GM21723 (cell line): ENCODE data around the gene DENND1B.

Experiments
- ATAC-seq: cut with Tn5 transposase; IDR thresholded peaks from one replicate; pipeline ENCODE4 v1.9.1; 2021; ENCODE audit warnings: mild to moderate bottlenecking, moderate library complexity; ENCODE audit not compliant: unreplicated experiment

DENND1B gene

GRCh38 chr1:197686702-197687355 lies 88.5 kb downstream of the DENND1B start:
- ATAC-seq, result no peak

GRCh38 chr1:197686231-197686630 lies 89.0 kb downstream of the DENND1B start:
- no peak for ATAC-seq

DNA sequence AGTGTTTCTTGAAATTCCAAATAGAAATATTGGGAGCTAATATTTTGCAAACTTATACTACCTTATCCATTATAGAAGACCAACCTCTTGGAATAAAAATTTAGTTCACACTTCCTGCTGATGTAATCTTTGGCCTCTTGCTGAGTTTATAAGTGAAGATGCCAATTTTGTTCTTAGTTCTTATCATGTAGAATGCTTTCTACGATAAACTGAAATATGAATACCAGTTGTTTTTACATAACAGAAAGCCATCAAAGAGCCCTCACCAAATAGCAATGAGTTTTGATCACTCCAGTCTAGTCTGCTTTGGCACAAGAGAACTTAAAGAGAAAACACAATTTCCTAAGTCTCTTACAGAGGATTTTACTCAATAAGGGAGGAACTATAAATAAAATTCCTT lies 89.5 kb downstream of the DENND1B start:
- no peak for ATAC-seq

- no peak for ATAC-seq
These were observed 91.3 kb downstream of the DENND1B start for GRCh38 chr1:197683895-197684553.

DNA sequence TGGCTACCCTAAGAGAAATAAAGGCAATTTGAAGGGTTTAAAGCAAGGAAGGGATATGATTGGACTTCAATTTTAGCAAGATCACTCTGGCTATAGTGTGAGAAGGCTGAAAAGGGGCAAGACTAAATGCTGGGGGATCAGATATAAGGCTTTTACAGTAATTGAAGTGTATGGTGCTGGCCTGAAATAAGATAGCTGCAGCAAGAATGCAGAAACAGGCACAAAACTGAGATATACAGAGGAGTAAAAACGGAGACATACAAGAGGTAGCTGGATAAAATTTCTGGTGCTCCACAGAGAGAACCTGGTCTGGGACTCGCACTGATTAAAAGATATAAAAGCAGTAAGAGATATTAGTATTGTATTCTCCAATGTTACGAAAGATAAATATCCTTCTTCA lies 92.0 kb downstream of the DENND1B start:
- ATAC-seq, result no peak

DNA sequence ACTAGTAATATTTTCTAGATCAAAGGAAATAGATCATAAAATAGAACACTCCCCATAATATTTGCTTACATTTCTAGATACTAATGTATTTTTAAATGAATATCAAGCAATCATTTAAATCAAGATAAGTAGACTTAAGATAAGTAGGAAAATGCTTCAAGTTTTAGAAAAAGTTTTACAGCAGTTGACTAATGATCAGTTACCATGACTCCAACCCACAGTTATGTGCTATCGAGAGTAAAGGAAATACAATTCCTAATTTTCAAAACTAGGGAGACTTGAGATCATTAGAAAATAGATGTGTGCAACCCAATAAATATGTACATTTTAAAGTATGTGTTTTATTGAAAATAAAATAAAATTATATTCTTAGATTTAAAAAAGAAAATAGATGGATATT lies 95.0 kb downstream of the DENND1B start:
- ATAC-seq, result no peak

DNA sequence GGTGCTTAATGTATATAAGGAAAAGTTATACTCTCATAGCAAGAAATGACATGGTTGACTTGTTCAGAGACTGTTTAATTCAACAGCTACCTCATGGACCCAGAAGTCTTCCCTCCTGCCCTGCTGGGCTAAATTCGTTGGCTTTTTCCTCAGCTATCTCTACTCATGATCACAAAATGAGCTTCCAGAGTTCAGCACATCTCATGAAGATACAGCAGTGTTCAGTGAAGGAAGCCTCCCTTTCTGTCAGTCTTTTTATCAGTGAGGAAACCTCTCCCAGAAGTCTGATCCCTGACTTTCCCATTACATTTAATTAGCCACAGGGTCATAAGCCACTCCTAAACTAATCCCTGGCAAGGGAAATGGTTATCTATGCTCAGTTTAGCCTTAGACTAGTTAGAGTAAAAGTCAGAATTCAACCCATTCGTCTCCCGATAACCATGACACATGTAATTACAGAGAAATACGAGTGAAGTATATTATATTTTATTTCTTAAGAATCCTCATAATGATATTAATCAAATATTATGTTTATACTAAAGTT lies 97.5 kb downstream of the DENND1B start:
- no peak for ATAC-seq

GRCh38 chr1:197677313-197677712 lies 98.0 kb downstream of the DENND1B start:
- ATAC-seq, result no peak

DNA sequence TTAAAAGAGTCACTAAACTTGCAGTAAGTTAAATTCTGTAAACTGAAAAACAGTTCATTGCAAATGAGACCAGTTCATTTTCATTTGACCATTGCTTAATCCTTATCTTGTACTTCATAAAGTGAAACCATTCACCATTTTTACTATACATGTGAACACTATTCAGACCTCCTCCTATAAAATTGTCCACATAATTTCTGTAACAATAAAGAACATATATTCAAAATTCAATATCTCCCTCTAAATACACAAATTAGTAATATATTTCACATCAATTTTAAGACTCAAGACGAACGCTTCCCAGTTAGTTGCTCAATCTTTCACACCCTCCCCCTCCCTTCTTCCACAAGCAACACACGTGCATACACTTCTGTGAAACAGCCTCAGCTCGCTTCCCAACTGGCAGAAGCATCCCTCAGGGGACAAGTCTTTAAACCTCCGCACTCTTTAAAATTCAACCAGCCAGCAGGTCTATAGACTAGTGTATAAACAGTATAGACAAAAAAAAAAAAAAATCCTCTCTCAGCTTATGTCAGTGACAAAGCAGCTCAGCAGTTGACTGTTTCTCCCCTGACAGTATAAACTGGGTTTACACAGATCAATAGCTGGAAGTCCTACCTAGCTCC lies 99.6 kb downstream of the DENND1B start:
- no peak for ATAC-seq

GRCh38 chr1:197674286-197674685 lies 101.0 kb downstream of the DENND1B start:
- no peak for ATAC-seq

GRCh38 chr1:197673292-197673691 lies 102.0 kb downstream of the DENND1B start:
- no peak for ATAC-seq

DNA sequence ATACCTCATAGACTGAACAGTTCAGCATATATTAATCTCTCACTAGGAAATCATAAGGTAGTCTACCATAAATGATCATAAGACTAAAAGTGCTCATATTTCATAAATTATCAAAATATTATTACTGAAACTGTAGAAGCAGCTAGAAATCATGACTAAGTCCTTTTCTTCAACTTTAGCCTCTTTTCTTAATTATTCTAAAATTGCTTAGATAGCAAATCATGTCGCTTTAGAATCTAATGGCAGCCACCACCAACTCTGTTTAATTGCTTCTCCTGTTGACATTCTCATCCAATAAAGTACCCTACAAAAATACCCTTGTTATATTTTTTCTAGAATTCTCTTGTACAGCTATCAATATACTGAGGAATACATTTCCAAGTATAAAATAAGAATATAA lies 102.9 kb downstream of the DENND1B start:
- no peak for ATAC-seq

DNA sequence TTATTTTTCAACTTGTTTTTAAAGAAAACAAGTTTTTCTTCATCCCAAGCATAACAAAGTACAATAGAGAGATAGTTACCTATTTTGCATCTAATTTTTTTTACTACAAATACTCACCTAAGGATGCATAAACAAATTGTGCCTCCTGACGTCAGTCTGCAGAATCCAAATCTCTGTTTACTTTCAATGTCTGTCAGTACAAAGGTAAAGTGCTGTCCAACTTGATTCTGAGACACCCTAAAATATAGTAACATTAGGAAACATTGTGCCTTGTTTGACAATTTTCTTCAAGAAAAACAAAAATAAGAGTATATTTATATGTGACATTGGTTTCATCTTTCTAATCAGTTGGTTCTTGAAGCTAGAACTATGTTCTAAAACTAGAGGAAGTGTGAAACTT lies 103.4 kb downstream of the DENND1B start:
- ATAC-seq, result no peak

DNA sequence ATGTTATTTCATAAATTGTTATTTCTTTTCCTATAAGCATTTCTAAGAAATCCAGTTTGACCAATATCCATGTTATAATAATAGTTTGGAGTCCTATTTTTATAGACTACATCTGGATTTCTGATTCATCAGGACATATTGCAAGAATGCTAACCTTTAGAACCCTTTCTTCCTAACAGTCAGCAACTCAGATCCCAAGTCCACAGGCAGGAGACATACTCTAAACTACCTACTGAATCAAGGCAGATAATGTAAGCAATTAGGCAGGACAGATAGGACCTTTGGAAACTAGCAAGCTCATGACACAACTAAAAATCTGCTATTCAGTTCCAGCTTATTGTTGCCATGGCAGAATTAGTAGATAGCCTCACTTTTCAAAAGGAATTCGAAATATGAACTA lies 104.1 kb downstream of the DENND1B start:
- ATAC-seq, result no peak

DNA sequence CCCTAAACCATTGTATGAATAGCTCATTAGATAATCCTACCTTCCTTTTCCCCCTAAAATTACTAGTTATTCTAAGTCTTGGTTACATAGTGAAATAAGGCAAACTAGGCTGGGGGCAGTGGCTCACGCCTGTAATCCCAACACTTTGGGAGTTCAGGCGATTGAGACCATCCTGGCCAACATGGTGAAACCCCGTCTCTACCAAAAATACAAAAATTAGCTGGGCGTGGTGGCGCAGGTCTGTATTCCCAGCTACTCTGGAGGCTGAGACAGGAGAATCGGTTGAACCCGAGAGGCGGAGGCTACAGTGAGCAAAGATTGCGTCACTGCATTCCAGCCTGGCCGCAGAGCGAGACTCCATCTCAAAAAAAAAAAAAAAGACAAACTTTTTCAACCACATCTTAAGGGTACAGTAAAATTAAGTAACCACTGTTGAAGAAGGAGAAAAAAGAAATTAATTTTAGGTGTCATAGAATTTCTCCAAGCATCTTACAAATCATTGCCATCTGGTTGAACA lies 108.5 kb downstream of the DENND1B start:
- ATAC-seq, result no peak

GRCh38 chr1:197664391-197664790 lies 110.9 kb downstream of the DENND1B start:
- no peak for ATAC-seq

DNA sequence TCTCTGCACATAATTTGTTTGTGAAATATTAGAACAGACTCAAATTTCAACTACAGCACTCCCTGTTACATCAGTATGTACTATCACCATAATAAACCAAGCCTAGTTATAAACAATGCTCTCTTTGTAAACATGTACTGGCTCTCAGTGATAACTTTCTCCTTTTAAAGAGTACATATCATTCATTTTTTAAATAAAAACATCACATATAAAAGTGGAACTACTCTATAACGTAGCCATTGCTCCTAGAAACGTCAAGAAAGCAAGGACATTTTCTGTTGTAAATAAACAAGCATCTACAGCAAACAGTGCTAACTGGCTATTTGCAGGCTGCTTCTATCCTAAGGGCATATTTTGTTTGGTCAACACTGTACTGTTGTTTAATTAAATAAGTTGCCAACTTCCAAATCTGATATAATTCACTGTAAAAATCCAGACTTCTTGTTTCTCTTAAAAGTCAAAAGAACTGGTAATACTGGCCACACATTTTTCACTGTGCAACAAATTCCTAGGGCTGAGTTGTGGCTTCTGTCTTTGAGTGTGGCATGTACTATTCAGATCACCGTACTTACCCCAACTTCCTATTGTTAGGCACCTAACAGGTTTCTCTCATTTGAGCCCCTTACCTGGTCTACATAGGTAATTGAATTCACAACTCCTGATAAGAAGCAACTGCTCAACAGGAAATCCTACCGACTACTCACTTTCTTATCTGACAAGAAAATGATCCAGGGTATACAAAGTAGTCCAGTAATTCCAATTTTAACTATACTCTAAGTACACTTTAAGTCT lies 111.9 kb downstream of the DENND1B start:
- ATAC-seq, result no peak

GRCh38 chr1:197660389-197660788 lies 114.9 kb downstream of the DENND1B start:
- ATAC-seq, result no peak

- ATAC-seq, result no peak
These were observed 116.1 kb downstream of the DENND1B start for GRCh38 chr1:197659171-197659570.

DNA sequence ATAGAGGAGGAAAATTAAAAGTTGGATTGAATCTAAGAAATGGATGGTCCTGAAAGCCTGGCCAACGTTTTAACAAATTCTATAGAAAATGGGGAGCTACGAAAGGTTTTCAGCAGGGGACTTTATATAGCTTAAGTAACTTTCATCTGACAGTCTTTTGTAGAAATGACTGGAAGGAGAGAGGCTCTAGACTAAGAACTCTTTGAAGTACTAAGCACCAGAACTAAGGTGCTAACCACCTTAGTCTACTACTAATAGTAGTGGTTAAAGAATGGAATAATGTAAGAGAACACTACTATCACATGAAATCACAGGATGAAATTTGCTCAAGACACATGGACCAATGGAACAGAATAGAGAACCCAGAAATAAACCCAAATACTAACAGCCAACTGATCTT lies 126.1 kb downstream of the DENND1B start:
- no peak for ATAC-seq

GRCh38 chr1:197638316-197638715 lies 137.0 kb downstream of the DENND1B start:
- ATAC-seq, result no peak
